Stimulated activated CD4-positive, alpha-beta T cell treated with anti-CD3 and anti-CD28 coated beads, Interleukin-15, amount 100 ng/mL, for 24 hours (primary cell): ENCODE data around the gene POLR2H.

Source experiments
- DNase-seq: peaks from one replicate; pipeline ENCODE4 v3.0.0-alpha.2; 2020

Gene POLR2H

GRCh38 chr3:184353546-184353941 is 8.0 kb upstream of the POLR2H start:
- DNase-seq = no peak

DNA sequence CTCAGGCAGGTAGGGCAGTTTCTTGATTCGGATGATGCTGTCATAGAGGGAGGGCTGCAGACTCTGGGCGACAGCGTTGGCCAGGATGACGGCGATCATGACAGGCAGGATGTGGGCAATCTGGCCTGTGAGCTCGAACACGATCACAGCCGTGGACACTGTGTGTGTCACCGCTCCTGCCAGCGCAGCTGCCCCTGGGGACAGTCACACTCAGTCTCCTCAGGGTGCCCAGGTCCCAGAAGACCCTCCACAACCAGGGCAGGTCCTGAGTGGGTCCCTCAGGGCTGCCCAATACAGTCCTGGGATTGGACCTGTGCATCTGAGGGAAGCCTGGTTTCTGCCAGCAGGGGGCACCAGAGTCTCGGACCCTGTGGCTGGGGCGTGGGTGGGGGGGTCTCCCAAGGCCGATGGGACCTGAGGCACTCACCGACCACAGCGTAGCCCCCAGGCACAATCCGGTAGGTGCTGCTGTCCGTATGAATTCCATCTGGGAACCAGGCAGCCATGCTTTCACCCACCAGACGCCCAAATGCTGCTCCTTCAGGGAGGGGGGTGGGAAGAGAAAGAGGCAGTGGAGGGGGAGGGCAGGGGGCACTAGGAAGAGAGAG is 7.3 kb upstream of the POLR2H start:
- DNase-seq = peak; percentile 74

GRCh38 chr3:184354754-184355153 is 6.8 kb upstream of the POLR2H start:
- DNase-seq = no peak

DNA sequence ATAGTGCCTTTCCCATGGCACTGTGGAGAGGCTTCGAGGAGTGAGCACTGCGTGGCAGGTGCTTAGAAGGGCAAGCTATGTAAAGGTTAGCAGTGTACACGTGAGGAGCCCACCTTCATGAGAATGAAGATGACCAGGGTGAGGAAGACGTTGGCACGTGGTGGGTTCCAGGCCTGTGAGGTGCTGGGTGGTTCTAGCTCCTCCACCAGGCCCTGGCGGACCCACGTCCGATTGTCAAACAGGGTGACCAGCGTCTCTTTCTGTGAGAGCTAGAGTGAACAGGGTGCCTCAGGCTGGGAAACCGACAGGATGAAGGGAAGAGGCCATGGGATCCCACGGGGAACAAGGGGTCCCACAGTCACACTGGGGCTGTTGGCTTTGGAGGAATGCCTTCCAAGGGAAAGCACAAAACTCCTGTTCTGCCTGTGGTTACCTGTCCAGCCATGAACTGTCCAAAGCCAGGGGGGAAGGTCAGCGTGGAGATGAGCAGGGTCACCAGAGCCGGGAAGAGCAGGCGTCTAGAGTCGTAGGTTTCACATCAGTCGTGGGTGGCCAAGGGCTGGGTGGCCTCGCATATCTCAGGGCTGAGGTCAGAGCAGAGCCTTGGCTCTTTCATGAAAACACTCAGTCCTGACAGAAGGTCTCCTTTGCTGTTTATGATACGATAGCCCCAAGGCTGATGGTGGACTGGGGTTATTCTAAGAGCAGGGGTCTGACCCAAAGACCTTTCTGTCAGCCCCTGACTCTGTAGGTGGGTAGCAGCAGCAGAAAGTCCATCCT is 6.1 kb upstream of the POLR2H start:
- DNase-seq = no peak

GRCh38 chr3:184357248-184358123 is 4.0 kb upstream of the POLR2H start:
- DNase-seq = no peak

GRCh38 chr3:184358124-184358767 is 3.3 kb upstream of the POLR2H start:
- no peak for DNase-seq

DNA sequence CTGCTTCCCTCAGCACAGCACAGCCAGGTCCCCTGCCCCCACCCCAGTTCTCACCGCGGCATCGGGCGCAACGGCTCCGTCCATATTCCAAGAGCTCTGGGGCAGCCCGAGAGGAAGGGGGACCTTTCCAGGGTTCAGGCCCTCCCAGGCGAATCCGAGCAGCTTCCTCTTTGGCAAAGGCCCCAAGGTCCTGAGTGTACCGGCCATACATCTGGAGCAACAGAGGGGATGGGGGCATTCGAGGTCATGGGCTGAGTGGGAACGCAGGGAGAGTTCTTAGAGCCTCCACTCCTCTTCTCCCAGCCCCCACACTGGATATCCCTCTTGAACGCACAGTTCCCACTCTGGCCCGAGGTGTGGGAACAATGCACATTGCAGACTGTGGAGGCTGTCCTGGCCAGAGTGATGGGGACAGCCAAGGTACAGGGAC is 2.6 kb upstream of the POLR2H start:
- DNase-seq = no peak

DNA sequence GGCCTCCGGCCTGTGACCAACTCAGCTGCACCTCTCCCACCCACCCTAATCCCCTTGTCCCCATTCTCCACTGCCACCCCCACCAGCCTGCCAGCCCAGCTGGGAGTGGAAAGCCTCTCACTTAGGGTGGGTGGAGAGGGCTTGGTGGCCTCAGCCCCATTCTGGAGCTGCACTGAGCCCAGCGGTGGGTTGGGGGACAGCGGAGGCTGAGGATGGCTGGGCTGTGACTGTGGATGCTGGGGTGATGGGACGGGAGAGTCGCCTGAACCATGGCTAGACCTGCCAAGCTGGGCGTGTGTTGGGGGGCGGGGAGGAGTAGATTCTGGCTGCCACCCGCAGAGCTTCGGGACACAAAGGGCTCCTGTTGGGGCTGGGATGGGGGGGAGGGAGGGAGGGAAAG is 1.9 kb upstream of the POLR2H start:
- DNase-seq = no peak

- DNase-seq = no peak
These were observed 1.2 kb upstream of the POLR2H start for GRCh38 chr3:184360070-184360928.

- DNase-seq = no peak
These were observed 480 bp upstream of the POLR2H start for GRCh38 chr3:184360929-184361531.

GRCh38 chr3:184361932-184362667 is 590 bp downstream of the POLR2H start:
- DNase-seq = peak; percentile 70

GRCh38 chr3:184362668-184363546 is 1.4 kb downstream of the POLR2H start:
- peak; percentile 97 for DNase-seq

DNA sequence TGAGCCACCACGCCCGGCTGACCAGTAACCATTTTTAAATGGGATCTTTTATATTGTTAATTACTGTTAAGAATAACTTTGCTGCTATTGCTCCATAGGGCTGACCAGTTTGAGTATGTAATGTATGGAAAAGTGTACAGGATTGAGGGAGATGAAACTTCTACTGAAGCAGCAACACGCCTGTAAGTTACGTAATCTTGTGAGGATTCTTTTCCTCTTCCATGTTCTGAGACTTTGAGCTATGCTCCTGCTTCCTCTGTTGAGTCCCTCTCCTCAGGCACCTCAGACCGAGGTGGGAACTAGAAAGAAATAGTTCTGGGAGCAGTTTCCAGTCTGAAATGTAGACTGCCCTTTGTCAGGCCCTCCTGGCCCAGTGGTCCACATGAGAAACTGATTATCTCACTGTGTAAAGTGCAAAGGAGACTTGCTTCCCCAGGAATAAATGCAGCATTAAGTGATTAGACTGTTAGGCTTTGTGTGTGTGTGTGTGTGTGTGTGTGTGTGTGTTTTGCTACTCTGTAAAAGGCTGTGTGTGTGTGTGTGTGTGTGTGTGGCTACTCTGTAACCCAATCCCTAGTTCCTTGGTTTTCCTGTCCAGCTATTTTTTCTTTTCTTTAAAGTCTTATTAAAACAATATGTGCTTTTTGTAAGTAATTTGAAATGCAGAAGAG is 5.2 kb downstream of the POLR2H start:
- no peak for DNase-seq

- no peak for DNase-seq
These were observed 6.6 kb downstream of the POLR2H start for GRCh38 chr3:184368116-184368515.

DNA sequence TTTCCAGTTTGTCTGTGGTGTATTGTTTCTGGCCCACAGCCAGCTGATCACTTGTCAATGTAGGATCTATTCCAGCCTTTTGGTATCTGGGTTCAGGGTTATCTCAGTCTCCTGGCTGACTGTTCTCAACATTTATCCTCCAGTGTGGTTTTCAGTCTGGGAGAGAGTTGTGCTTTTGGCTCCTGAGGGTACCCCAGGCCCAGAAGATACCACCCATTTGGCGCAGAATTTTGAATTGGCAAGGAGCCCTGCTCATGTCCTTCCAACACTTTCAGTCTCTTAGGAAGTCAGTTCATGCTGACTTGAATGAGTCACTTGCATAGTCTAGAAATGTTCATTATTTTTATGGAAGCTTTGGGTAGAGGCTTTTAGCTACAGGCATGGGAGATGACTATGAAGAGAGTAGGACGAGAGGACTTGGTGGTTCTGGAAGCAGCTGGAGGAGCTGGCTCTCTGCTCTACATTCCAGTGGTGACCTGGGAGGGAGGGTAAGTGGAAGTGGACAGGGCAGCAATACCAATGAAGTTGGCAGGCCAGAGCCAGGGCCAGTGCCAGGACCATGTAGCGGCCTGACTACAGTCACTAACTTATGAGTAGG is 7.2 kb downstream of the POLR2H start:
- no peak for DNase-seq

- DNase-seq = peak; percentile 71
These were observed 10.1 kb downstream of the POLR2H start for GRCh38 chr3:184371570-184372018.

GRCh38 chr3:184372296-184372821 is 10.8 kb downstream of the POLR2H start:
- no peak for DNase-seq

DNA sequence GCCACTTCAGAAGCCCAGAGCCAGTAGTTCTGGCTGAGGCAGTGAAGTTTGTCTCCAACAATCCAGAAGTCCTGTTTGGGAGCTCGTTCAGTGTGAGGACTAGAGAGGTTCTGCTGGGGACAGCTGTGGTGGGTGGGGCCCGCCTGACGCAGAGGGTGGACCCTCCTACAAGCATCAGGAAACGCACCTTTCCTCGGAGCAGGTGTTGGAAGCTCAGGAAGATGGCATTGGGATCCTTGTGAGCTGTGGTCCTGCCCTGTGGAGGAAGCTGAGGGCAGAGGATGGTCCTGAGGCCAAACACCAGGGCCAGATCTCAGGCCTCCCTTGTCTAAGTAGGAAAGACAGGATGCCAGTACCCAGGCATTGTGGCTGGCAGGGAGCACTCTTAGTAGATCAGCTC is 11.4 kb downstream of the POLR2H start:
- DNase-seq = no peak

- no peak for DNase-seq
These were observed 11.9 kb downstream of the POLR2H start for GRCh38 chr3:184373422-184373821.
